K562 (cell line): ENCODE results near the gene GAL. TPM values are rescaled to one million over a fixed set of nuclear protein-coding genes. Genes with fewer than 3 reads are reported as not detected.

ENCODE experiments used
- ATAC-seq: fragments of 200-7000 bp; cut with Tn5 transposase; 3 replicates; pipeline ENCODE4 v1.9.1; 2020; ENCODE audit warnings: moderate library complexity
- BruUV-seq: library from RNA; stranded (reverse); fragments of 400-500 nt; replicated peaks from 2 replicates; lab custom pipeline; 2021; lab: Mats Ljungman, UMichigan
- CTCF ChIA-PET: fragments of 300-600 bp; formaldehyde crosslinking; extraction: SDS; loops from one replicate; lab custom pipeline; 2021; ENCODE audit warnings: low intra/inter-chr PET ratio; lab: Yijun Ruan, JAX
- POLR2A ChIA-PET: fragments of 300-600, 350-650 bp; sonication (Branson Sonifier 250); formaldehyde crosslinking; extraction: SDS; loops from one replicate; lab custom pipeline; 2021; ENCODE audit warnings: antibody characterized with exemption, inconsistent platforms; lab: Yijun Ruan, JAX
- DNase-seq, 4 experiments: peaks; one replicate each; pipeline versions ENCODE4 v3.0.0 to v3.0.0-alpha.2; 2011 to 2018; ENCODE audit warnings: low spot score in 3 of 4, mixed read lengths in 3 of 4; ENCODE audit errors: extremely low read depth in 1 of 4
- FAIRE-seq: peaks from 2 replicates; lab custom pipeline; 2011; peaks lifted over from hg19 to GRCh38; lab: Jason Lieb, UNC
- H2AFZ ChIP-seq: 2 replicates; pipeline ENCODE4 v1.6.0; 2011; ENCODE audit warnings: low read depth, low read length, control low read depth, inconsistent platforms
- H3K27ac ChIP-seq: fragments of 200-600 bp; 3 replicates; pipeline ENCODE4 v1.8.0; 2011; ENCODE audit warnings: low read depth, mild to moderate bottlenecking, control low read depth, inconsistent platforms, low read length, moderate library complexity, mixed read lengths; ENCODE audit errors: extremely low read depth
- H3K27me3 ChIP-seq, 2 experiments: fragments of 300-600 bp in 1 of 2; 2 replicates in 1 of 2; 3 replicates in 1 of 2; pipeline versions ENCODE4 v1.6.0 to v1.8.0; 2011; ENCODE audit warnings: inconsistent platforms in 2 of 2, low read length in 2 of 2, mild to moderate bottlenecking in 1 of 2, mixed read lengths in 1 of 2, moderate library complexity in 1 of 2; ENCODE audit not compliant: control insufficient read depth in 2 of 2, insufficient read depth in 2 of 2
- H3K36me3 ChIP-seq: fragments of 300-600 bp; 3 replicates; pipeline ENCODE4 v1.8.0; 2011; ENCODE audit warnings: mild to moderate bottlenecking, low read length, inconsistent platforms; ENCODE audit not compliant: control insufficient read depth, insufficient read depth
- H3K4me1 ChIP-seq, 2 experiments: fragments of 200-600 bp in 1 of 2; replicated peaks in 1 of 2; 2 replicates in 1 of 2; 3 replicates in 1 of 2; pipeline versions ENCODE4 v1.5.1 to v1.8.0; 2011; ENCODE audit warnings: inconsistent platforms in 2 of 2, low read length in 2 of 2, mild to moderate bottlenecking in 1 of 2, mixed read lengths in 1 of 2, moderate library complexity in 1 of 2; ENCODE audit not compliant: control insufficient read depth in 2 of 2, insufficient read depth in 2 of 2
- H3K4me2 ChIP-seq: 2 replicates; pipeline ENCODE4 v1.6.1; 2011; ENCODE audit warnings: low read length, control low read depth, inconsistent platforms, mixed read lengths; ENCODE audit not compliant: insufficient read depth
- H3K4me3 ChIP-seq: fragments of 200-600 bp; sonication (generic), shearing (Covaris generic); 2 replicates; pipeline ENCODE4 v1.5.1; 2016; ENCODE audit warnings: control low read depth, inconsistent platforms
- H3K79me2 ChIP-seq: fragments of 200-600 bp; 3 replicates; pipeline ENCODE4 v1.8.0; 2011; ENCODE audit warnings: low read length, inconsistent platforms; ENCODE audit not compliant: control insufficient read depth, insufficient read depth
- H3K9ac ChIP-seq, 2 experiments: 2 replicates each; pipeline versions ENCODE4 v1.6.0 to v1.6.1; 2011; ENCODE audit warnings: low read depth in 2 of 2, low read length in 2 of 2, control low read depth in 1 of 2, inconsistent platforms in 1 of 2, mild to moderate bottlenecking in 1 of 2, mixed read lengths in 1 of 2; ENCODE audit not compliant: insufficient read depth in 1 of 2
- H3K9me1 ChIP-seq: one replicate; pipeline ENCODE4 v1.6.0; 2011; ENCODE audit warnings: inconsistent platforms, mild to moderate bottlenecking, low read length, moderate library complexity; ENCODE audit not compliant: control insufficient read depth, insufficient read depth
- H3K9me3 ChIP-seq: replicated peaks from 2 replicates; pipeline ENCODE4 v1.5.1; 2011; ENCODE audit warnings: low read depth, low read length, inconsistent platforms; ENCODE audit not compliant: control insufficient read depth, insufficient read depth
- H4K20me1 ChIP-seq: replicated peaks from 2 replicates; pipeline ENCODE4 v1.6.1; 2011; ENCODE audit warnings: low read length, inconsistent platforms, mixed read lengths; ENCODE audit not compliant: control insufficient read depth, insufficient read depth
- BCOR ChIP-seq: fragments of 450-650 bp; IDR thresholded peaks from 2 replicates; pipeline ENCODE4 v1.6.1; 2016
- CBFA2T3 ChIP-seq: fragments of 450-650 bp; IDR thresholded peaks from 2 replicates; pipeline ENCODE4 v1.6.1; 2017
- EP300 ChIP-seq: IDR thresholded peaks from 2 replicates; pipeline ENCODE4 v1.6.1; 2012; ENCODE audit warnings: low read length, improper control_type of control experiment
- HSF4 ChIP-seq: fragments of 250-450 bp; sonication (Bioruptor Pico); IDR thresholded peaks from 2 replicates; pipeline ENCODE4 v2.1.2; 2022; ENCODE audit warnings: mild to moderate bottlenecking, moderate library complexity, borderline replicate concordance
- KHSRP ChIP-seq: fragments of 450-650 bp; IDR thresholded peaks from 2 replicates; pipeline ENCODE4 v1.6.1; 2017
- NBN ChIP-seq: fragments of 450-650 bp; IDR thresholded peaks from 2 replicates; pipeline ENCODE4 v1.6.1; 2016; ENCODE audit warnings: low read depth, mild to moderate bottlenecking
- NCOA4 ChIP-seq: fragments of 450-650 bp; IDR thresholded peaks from 2 replicates; pipeline ENCODE4 v1.6.1; 2018; ENCODE audit warnings: mild to moderate bottlenecking; ENCODE audit not compliant: partially characterized antibody
- NFXL1 ChIP-seq: fragments of 450-650 bp; formaldehyde crosslinking; IDR thresholded peaks from 2 replicates; pipeline ENCODE4 v1.4.0; 2021; ENCODE audit warnings: mild to moderate bottlenecking
- POLR2B ChIP-seq: fragments of 450-650 bp; IDR thresholded peaks from 2 replicates; pipeline ENCODE4 v1.6.1; 2018; ENCODE audit warnings: low read depth; ENCODE audit not compliant: partially characterized antibody
- SRSF1 ChIP-seq: fragments of 200-400 bp; formaldehyde crosslinking; IDR thresholded peaks from 2 replicates; pipeline ENCODE4 v1.6.1; 2017; ENCODE audit warnings: mild to moderate bottlenecking, low read depth, low read length, moderate library complexity
- TEAD1 ChIP-seq, 2 experiments: fragments of 450-650 bp in 1 of 2; sonication (generic) in 1 of 2; formaldehyde crosslinking; IDR thresholded peaks; 2 replicates each; pipeline versions ENCODE4 v1.4.0 to v1.8.0; 2020 to 2022; ENCODE audit warnings: mild to moderate bottlenecking in 2 of 2, missing genetic modification reagents in 1 of 2
- U2AF1 ChIP-seq: fragments of 200-400 bp; formaldehyde crosslinking; optimal IDR thresholded peaks from 2 replicates; pipeline ENCODE3; 2017; ENCODE audit warnings: mild to moderate bottlenecking, low read depth, low read length, moderate library complexity
- ZFPM2 ChIP-seq: fragments of 250-450 bp; sonication (Bioruptor Pico); IDR thresholded peaks from 2 replicates; pipeline ENCODE4 v1.5.1; 2022; ENCODE audit warnings: mild to moderate bottlenecking
- ZNF3 ChIP-seq: fragments of 250-450 bp; sonication (Bioruptor Pico); IDR thresholded peaks from 2 replicates; pipeline ENCODE4 v1.5.0; 2021; ENCODE audit warnings: mild to moderate bottlenecking, moderate library complexity
- WGBS: fragments of 100-300 bp; shearing (Covaris generic); methylation state at CpG from one replicate; pipeline ENCODE4 v1.1.6; 2016; ENCODE audit warnings: low coverage, mixed read lengths; ENCODE audit not compliant: insufficient coverage; ENCODE audit errors: missing lambda C conversion rate; 5-methylcytosine and 5-hydroxymethylcytosine counted together
- in situ Hi-C: fragments of 300-500 bp; cut with MboI; formaldehyde crosslinking; loops from 4 replicates; pipeline ENCODE4 v1.15.0; 2018; ENCODE audit warnings: inconsistent platforms, mixed read lengths
- intact Hi-C: fragments of 100-400 bp; cut with micrococcal nuclease; formaldehyde crosslinking; loops from 2 replicates; pipeline ENCODE4 v1.14.2; 2022
- polyA plus RNA-seq, 8 experiments: library from polyadenylated mRNA; depleted of rRNA in 4 of 8; stranded (reverse) in 5 of 8; unstranded in 3 of 8; fragments of >200 nt; fragmentation: Nextera tagmentation in 2 of 8; fragmentation: Illumina TruSeq in 1 of 8; extraction: Ambion mirVana in 2 of 8; extraction: Trizol in 1 of 8; gene quantifications; 2 replicates each; pipeline versions ENCODE4 v1.2.1 to v1.2.3, GENCODE V29; 2011 to 2014; ENCODE audit warnings: inconsistent platforms in 1 of 8, missing spikeins in 1 of 8
- total RNA-seq, 7 experiments: library from RNA; depleted of rRNA in 6 of 7; stranded (reverse); fragments of >200 nt in 6 of 7; fragmentation: Illumina TruSeq in 2 of 7; extraction: Trizol in 2 of 7; gene quantifications; 2 replicates each; pipeline versions ENCODE4 v1.2.1 to v1.2.3, GENCODE V29; 2011 to 2021; ENCODE audit warnings: low replicate concordance in 1 of 7
- TF ChIP-seq, protein P1 (sequence below): sonication (generic); formaldehyde crosslinking; IDR thresholded peaks from 2 replicates; pipeline ENCODE4 v1.8.0; 2023; ENCODE audit warnings: mild to moderate bottlenecking, missing genetic modification reagents
- TF ChIP-seq, protein P2 (sequence below): fragments of 450-650 bp; formaldehyde crosslinking; IDR thresholded peaks from 2 replicates; pipeline ENCODE4 v1.4.0; 2022; ENCODE audit warnings: missing genetic modification characterization

GAL gene
- total and polyA plus RNA-seq, 9 of the 15 experiments (the other 6 are each of a cell fraction or from before 2014, with no cell fraction given), result 10.6 to 119 (median 36.3) TPM

DNA sequence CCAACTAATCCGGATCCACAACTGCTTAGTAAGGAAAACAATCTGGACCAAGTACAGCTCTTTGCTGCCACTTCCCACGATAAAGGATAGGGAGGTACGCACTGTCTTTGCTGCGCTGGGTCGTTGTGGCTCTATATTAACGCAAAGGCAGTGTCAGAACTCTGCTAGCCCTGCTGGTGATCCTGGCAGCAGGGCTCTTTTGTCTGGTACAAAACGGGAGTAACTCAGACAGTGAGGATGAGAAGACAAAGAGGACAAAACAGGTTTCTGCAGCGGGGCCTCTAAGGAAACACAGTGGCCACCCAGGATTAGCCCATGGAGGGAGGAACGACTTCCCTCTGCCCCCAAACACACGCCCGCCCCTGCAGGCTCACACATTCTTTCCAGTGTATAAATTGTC is 26.1 kb downstream of the GAL start:
- ChIA-PET POLR2A (interaction anchor here (0.5 kb wide), 1 partner anchor 448 kb away, joined by 3 read pairs; no protein-coding TSS in a partner anchor), CTCF (no interaction called here)
- DNase-seq (no peak), ATAC-seq (no peak), FAIRE-seq (no peak)
- no peaks in the 10 kb centered on the region for H3K9me1 ChIP-seq
- no peak overlapping the region for H3K27ac ChIP-seq
- H4K20me1 ChIP-seq, result no peaks in the 10 kb centered on the region
- WGBS, result 11% methylated on average over 11 of the region's 11 CpGs
- H3K27me3 ChIP-seq, result peaks cover 17 to 81% of the 10 kb centered on the region in 2 experiments
- TF ChIP-seq NFXL1 (CRISPR knock-in tag) (no peak), POLR2B (no peak)
- H3K4me2 ChIP-seq, result no peak overlapping the region
- intact Hi-C loops, result no loop called here
- no TSS peak for BruUV-seq
- no peak overlapping the region for H3K9ac ChIP-seq
- H3K4me1 ChIP-seq, result peaks cover 0 to 10% of the 10 kb centered on the region in 2 experiments; a peak in 1 of 5 replicates
- no peaks in the 10 kb centered on the region for H3K36me3 ChIP-seq
- no peaks in the 10 kb centered on the region for H3K79me2 ChIP-seq
- no peak overlapping the region for H3K4me3 ChIP-seq
- no peaks in the 10 kb centered on the region for H3K9me3 ChIP-seq
- in situ Hi-C loops, result no loop called here
- no peak overlapping the region for H2AFZ ChIP-seq

DNA sequence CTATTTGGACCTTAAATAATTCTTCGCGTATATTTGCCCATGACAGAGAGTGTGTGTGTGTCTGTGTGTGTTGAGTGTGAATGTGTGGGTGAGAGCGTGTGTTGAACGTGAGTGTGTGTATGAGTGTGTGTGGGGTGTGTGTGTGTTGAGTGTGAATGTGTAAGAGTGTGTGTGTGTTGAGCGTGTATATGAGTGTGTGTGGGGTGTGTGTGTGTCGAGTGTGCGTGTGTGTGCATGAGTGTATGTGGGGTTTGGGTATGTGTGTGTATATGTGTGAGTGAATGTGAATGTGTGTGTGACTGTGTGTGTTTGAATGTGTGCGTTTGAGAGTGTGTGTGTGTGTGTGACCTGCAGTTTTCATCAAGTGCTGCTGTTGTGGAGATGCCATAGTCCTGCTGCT is 26.8 kb downstream of the GAL start:
- FAIRE-seq (no peak), DNase-seq (no peak), ATAC-seq (no peak)
- H3K4me2 ChIP-seq, result no peak overlapping the region
- no peaks in the 10 kb centered on the region for H3K9me1 ChIP-seq
- 30% methylated on average over 8 of the region's 8 CpGs for WGBS
- no peak overlapping the region for H2AFZ ChIP-seq
- no peak overlapping the region for H3K4me3 ChIP-seq
- no peaks in the 10 kb centered on the region for H3K79me2 ChIP-seq
- in situ Hi-C loops (no loop called here), intact Hi-C loops (no loop called here)
- H3K27me3 ChIP-seq, result peaks cover 21 to 80% of the 10 kb centered on the region in 2 experiments
- H3K9ac ChIP-seq, result no peak overlapping the region
- peaks cover 0 to 9% of the 10 kb centered on the region in 2 experiments; a peak in 1 of 5 replicates for H3K4me1 ChIP-seq
- no peaks in the 10 kb centered on the region for H4K20me1 ChIP-seq
- POLR2A ChIA-PET, result interaction anchor here (0.5 kb wide), 1 partner anchor 111 kb away, joined by 3 read pairs; no protein-coding TSS in a partner anchor
- CTCF ChIA-PET, result no interaction called here
- no peak overlapping the region for H3K27ac ChIP-seq
- BruUV-seq, result no TSS peak
- no peaks in the 10 kb centered on the region for H3K36me3 ChIP-seq
- H3K9me3 ChIP-seq, result no peaks in the 10 kb centered on the region
- TF ChIP-seq, protein P1, sequence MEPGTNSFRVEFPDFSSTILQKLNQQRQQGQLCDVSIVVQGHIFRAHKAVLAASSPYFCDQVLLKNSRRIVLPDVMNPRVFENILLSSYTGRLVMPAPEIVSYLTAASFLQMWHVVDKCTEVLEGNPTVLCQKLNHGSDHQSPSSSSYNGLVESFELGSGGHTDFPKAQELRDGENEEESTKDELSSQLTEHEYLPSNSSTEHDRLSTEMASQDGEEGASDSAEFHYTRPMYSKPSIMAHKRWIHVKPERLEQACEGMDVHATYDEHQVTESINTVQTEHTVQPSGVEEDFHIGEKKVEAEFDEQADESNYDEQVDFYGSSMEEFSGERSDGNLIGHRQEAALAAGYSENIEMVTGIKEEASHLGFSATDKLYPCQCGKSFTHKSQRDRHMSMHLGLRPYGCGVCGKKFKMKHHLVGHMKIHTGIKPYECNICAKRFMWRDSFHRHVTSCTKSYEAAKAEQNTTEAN (CRISPR knock-in tag), result no peak
- TF ChIP-seq POLR2B (peak; percentile 31), U2AF1 (no peak), TEAD1 (CRISPR knock-in tag; IDR thresholded peaks at IDR 0.05) (no peak), EP300 (no peak), ZFPM2 (CRISPR knock-in tag) (no peak), CBFA2T3 (no peak), NCOA4 (no peak), ZNF3 (CRISPR knock-in tag) (no peak), HSF4 (CRISPR knock-in tag) (no peak), KHSRP (no peak), BCOR (no peak), NBN (no peak), SRSF1 (no peak)
- TF ChIP-seq, protein P2, sequence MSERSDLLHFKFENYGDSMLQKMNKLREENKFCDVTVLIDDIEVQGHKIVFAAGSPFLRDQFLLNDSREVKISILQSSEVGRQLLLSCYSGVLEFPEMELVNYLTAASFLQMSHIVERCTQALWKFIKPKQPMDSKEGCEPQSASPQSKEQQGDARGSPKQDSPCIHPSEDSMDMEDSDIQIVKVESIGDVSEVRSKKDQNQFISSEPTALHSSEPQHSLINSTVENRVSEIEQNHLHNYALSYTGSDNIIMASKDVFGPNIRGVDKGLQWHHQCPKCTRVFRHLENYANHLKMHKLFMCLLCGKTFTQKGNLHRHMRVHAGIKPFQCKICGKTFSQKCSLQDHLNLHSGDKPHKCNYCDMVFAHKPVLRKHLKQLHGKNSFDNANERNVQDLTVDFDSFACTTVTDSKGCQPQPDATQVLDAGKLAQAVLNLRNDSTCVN (CRISPR knock-in tag), result peak; percentile 90; the same call in 1 of the 2 replicates
